HL-60/S4 treated with phorbol 12-myristate 13-acetate at 8.2 ng/mL for 4 days and 3 days (cell line): ENCODE results near the gene ANKRD27.
"Not testable (repeated sequence)": the region's sequence is repeated elsewhere in the genome, so short reads cannot be mapped to it uniquely, and the experiment has no call there.

ENCODE experiments used
- in situ Hi-C: fragments of 300-500 bp; cut with MboI; formaldehyde crosslinking; loops from 2 replicates; pipeline ENCODE4 v1.15.0; 2022; ENCODE audit warnings: low sequenced_read_pairs

ANKRD27 gene

GRCh38 chr19:32614916-32615315, 60.1 kb downstream of the ANKRD27 start:
- in situ Hi-C loops = no loop called here

DNA sequence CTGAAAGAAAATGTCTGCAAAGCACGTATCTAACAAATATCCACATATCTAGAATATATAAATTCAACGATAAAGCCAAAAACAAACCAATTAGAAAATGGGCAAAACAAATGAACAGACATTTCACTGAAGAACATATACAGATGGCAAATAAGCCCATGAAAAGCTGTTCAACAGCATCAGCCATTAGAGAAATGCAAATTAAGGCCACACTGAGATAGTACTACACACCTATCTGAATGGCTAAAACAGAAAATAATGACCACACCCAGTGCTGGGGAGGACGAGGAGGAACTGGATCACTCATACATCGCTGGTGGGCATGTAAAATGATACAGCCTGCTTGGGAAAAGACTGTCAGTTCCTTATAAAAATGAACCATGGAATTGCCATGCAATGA, 62.0 kb downstream of the ANKRD27 start:
- in situ Hi-C loops = no loop called here

GRCh38 chr19:32611161-32611560, 63.8 kb downstream of the ANKRD27 start:
- in situ Hi-C loops = no loop called here

- in situ Hi-C loops = no loop called here
These were observed 67.5 kb downstream of the ANKRD27 start for GRCh38 chr19:32607479-32607878.

DNA sequence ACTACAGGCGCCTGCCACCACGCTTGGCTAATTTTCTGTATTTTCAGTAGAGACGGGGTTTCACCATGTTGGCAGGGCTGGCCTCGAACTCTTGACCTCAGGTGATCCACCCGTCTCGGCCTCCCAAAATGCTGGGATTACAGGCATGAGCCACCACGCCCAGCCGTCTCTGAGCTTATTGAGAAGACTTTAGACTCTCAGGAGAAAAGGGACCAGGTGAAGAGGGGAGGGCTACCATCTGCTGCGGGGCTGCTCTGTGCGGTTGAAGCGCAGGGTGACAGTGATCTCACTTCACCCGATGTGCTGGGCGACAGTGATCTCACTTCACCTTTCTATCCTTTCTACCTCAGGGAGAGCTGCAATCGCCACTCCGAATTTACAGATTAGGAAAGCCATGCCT, 68.7 kb downstream of the ANKRD27 start:
- in situ Hi-C loops = no loop called here

GRCh38 chr19:32605544-32605943, 69.4 kb downstream of the ANKRD27 start:
- in situ Hi-C loops = no loop called here

DNA sequence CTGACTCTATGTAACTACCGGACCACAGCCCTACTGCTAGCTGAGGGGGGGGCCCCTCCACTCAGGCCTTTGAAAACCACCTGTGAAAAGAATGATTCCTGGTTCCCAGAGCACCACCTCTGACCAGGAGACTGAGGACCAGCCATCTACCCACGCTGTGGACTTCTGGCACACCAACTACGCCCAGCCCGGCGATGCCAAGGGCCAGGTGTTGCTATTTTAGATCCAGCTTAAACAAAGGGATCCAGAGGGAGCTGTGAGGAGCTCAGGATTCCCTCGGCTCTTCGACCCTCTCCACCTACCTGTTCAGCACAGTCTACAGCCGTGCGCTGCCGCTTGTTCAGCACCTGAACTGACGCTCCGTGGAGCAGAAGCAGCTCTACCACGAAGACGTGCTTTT, 71.0 kb downstream of the ANKRD27 start:
- in situ Hi-C loops = no loop called here

GRCh38 chr19:32599736-32600157, 75.2 kb downstream of the ANKRD27 start:
- in situ Hi-C loops = no loop called here

- in situ Hi-C loops = no loop called here
These were observed 75.7 kb downstream of the ANKRD27 start for GRCh38 chr19:32599258-32599657.

DNA sequence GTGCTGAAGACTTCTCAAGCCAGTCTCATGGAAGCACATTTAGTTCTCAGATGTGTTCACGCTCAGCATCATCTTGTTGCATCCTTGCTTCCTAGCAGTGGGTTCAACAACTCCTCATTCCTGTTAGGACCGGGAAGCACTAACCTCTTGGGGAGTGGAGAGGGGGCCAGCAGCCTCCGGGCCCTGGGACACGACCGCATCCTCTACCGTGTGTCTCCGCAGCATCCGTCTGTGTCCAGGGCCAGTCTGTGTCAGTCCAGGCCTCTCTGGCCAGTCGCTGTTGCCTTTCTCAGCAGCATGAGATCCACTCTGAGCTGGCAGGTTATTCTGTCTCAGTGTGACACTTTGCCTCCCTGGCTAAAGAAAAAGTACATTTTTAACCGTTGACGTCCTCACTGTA, 77.0 kb downstream of the ANKRD27 start:
- in situ Hi-C loops = no loop called here

GRCh38 chr19:32595491-32595890, 79.5 kb downstream of the ANKRD27 start:
- in situ Hi-C loops = no loop called here

DNA sequence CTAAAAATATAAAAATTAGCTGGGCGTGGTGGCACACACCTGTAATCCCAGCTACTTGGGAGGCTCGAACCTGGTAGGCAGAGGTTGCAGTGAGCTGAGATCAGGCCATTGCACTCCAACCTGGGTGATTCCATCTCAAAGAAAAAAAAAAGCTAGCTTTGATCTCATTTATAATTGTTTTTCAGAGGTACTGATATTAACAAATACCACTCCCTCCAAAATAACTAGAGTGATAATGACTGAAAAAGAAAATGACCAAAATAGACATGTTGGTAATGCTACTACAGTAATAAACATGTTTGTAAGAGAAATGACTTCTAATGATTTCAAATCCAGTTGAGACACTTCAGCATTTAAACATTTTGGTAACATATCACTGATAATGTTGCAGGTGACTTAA, 81.0 kb downstream of the ANKRD27 start:
- in situ Hi-C loops = no loop called here

DNA sequence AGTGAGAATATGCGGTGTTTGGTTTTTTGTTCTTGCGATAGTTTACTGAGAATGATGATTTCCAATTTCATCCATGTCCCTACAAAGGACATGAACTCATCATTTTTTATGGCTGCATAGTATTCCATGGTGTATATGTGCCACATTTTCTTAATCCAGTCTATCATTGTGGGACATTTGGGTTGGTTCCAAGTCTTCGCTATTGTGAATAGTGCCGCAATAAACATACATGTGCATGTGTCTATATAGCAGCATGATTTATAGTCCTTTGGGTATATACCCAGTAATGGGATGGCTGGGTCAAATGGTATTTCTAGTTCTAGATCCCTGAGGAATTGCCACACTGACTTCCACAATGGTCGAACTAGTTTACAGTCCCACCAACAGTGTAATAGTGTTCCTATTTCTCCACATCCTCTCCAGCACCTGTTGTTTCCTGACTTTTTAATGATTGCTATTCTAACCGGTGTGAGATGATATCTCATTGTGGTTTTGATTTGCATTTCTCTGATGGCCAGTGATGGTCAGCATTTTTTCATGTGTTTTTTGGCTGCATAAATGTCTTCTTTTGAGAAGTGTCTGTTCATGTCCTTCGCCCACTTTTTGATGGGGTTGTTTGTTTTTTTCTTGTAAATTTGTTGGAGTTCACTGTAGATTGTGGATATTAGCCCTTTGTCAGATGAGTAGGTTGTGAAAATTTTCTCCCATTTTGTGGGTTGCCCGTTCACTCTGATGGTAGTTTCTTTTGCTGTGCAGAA, 87.1 kb downstream of the ANKRD27 start:
- in situ Hi-C loops = not testable (repeated sequence)

GRCh38 chr19:32581705-32582179, 93.2 kb downstream of the ANKRD27 start:
- in situ Hi-C loops = no loop called here

DNA sequence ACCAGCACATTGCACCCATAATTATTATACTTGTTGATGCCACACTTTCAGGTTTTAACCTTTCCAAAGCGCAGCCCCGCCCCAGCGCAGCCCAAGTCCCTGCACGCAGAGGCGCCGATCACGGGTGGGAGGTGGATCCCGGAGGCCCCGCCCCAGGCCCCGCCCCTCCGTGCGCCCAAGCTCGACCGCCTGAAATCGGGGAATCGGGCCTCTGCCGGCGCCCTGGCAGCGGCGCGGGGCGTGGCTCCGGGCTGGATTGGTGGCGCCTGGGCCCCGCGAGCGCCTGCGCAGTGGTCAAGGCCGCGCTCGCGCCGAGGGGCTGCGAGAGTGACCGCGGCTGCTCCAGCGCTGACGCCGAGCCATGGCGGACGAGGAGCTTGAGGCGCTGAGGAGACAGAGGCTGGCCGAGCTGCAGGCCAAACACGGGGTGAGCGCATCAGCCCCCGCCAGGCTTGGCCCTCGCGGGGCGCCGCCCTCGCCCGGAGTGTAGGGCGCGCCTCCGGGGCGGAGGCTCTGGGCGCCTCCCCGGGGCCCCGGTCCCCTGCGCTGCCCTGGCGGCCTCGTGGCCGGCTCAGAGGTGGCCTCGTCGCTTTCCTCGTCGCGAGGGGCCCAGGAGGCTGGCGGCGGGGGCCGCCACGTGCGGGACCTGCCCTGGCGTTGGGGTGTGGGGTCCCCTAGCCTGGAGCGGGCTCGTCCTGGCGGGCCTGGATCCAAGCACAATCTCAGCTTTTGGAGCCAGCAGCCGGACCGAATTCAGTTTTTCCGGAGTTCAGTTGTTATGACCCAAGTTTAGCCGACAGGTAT, 93.9 kb downstream of the ANKRD27 start, which contains the start of gene PDCD5:
TSS of gene PDCD5 (plus strand) at position 290 of the 804 bp plus-strand sequence. CDS start at position 362, 72 bp downstream.
- in situ Hi-C loops = no loop called here

GRCh38 chr19:32580353-32580900, 94.6 kb downstream of the ANKRD27 start:
- in situ Hi-C loops = no loop called here

GRCh38 chr19:32576790-32577189, 98.2 kb downstream of the ANKRD27 start:
- in situ Hi-C loops = no loop called here

GRCh38 chr19:32573492-32573794, 101.5 kb downstream of the ANKRD27 start:
- in situ Hi-C loops = no loop called here

GRCh38 chr19:32572700-32573491, 102.1 kb downstream of the ANKRD27 start:
- in situ Hi-C loops = not testable (repeated sequence)

GRCh38 chr19:32571471-32572075, 103.4 kb downstream of the ANKRD27 start:
- in situ Hi-C loops = not testable (repeated sequence)
